Measurements from ENCODE around the gene FAM43B.

DNA sequence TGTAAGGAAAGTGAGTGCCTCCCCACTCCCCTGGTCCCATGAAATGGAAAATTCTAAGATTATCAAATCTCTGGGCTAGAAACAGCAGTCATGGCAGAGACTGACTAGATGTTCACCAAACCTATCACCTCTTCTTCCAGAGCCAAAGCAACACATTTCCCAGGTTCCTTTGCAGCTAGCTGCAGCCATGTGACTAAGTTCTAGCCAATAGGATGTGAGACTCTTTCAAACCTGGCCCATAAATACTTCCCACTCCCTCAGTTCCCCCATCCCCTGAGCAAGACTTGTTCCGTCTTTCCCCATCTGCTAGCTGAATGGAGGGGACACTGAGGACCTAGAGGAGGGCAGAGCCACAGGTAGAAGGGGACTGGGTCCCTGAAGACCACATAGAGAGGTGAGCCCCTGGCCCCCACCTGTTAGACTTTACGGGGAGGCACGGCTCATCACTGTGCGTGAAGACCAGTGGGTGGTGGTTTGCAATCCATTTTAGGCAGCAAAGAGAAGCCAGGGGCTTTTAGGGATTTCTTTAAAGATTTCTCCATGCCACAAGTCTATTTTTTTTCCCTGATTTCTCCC is 17.2 kb downstream of the FAM43B start:
- no peak for TF ChIP-seq GATA2 (IDR thresholded peaks at IDR 0.05; ENCODE audit: low read depth, low read length)
- TF ChIP-seq GATA3 (IDR thresholded peaks at IDR 0.05; ENCODE audit: low read depth, low read length): no peak
